K562 (cell line): Measurements from ENCODE around the gene SLC25A51. TPM values are rescaled to one million over a fixed set of nuclear protein-coding genes. Genes with fewer than 3 reads are reported as not detected.

ENCODE experiments used
- ATAC-seq: fragments of 200-7000 bp; cut with Tn5 transposase; 3 replicates; pipeline ENCODE4 v1.9.1; 2020; ENCODE audit warnings: moderate library complexity
- BruUV-seq: library from RNA; stranded (reverse); fragments of 400-500 nt; replicated peaks from 2 replicates; lab custom pipeline; 2021; lab: Mats Ljungman, UMichigan
- CTCF ChIA-PET: fragments of 300-600 bp; formaldehyde crosslinking; extraction: SDS; loops from one replicate; lab custom pipeline; 2021; ENCODE audit warnings: low intra/inter-chr PET ratio; lab: Yijun Ruan, JAX
- POLR2A ChIA-PET: fragments of 300-600, 350-650 bp; sonication (Branson Sonifier 250); formaldehyde crosslinking; extraction: SDS; loops from one replicate; lab custom pipeline; 2021; ENCODE audit warnings: antibody characterized with exemption, inconsistent platforms; lab: Yijun Ruan, JAX
- DNase-seq, 4 experiments: peaks; one replicate each; pipeline versions ENCODE4 v3.0.0 to v3.0.0-alpha.2; 2011 to 2018; ENCODE audit warnings: low spot score in 3 of 4, mixed read lengths in 3 of 4; ENCODE audit errors: extremely low read depth in 1 of 4
- FAIRE-seq: peaks from 2 replicates; lab custom pipeline; 2011; peaks lifted over from hg19 to GRCh38; lab: Jason Lieb, UNC
- H2AFZ ChIP-seq: 2 replicates; pipeline ENCODE4 v1.6.0; 2011; ENCODE audit warnings: low read depth, low read length, control low read depth, inconsistent platforms
- H3K27ac ChIP-seq: fragments of 200-600 bp; 3 replicates; pipeline ENCODE4 v1.8.0; 2011; ENCODE audit warnings: low read depth, mild to moderate bottlenecking, control low read depth, inconsistent platforms, low read length, moderate library complexity, mixed read lengths; ENCODE audit errors: extremely low read depth
- H3K27me3 ChIP-seq, 2 experiments: fragments of 300-600 bp in 1 of 2; 2 replicates in 1 of 2; 3 replicates in 1 of 2; pipeline versions ENCODE4 v1.6.0 to v1.8.0; 2011; ENCODE audit warnings: inconsistent platforms in 2 of 2, low read length in 2 of 2, mild to moderate bottlenecking in 1 of 2, mixed read lengths in 1 of 2, moderate library complexity in 1 of 2; ENCODE audit not compliant: control insufficient read depth in 2 of 2, insufficient read depth in 2 of 2
- H3K36me3 ChIP-seq: fragments of 300-600 bp; 3 replicates; pipeline ENCODE4 v1.8.0; 2011; ENCODE audit warnings: mild to moderate bottlenecking, low read length, inconsistent platforms; ENCODE audit not compliant: control insufficient read depth, insufficient read depth
- H3K4me1 ChIP-seq, 2 experiments: fragments of 200-600 bp in 1 of 2; replicated peaks in 1 of 2; 2 replicates in 1 of 2; 3 replicates in 1 of 2; pipeline versions ENCODE4 v1.5.1 to v1.8.0; 2011; ENCODE audit warnings: inconsistent platforms in 2 of 2, low read length in 2 of 2, mild to moderate bottlenecking in 1 of 2, mixed read lengths in 1 of 2, moderate library complexity in 1 of 2; ENCODE audit not compliant: control insufficient read depth in 2 of 2, insufficient read depth in 2 of 2
- H3K4me2 ChIP-seq: 2 replicates; pipeline ENCODE4 v1.6.1; 2011; ENCODE audit warnings: low read length, control low read depth, inconsistent platforms, mixed read lengths; ENCODE audit not compliant: insufficient read depth
- H3K4me3 ChIP-seq: fragments of 200-600 bp; sonication (generic), shearing (Covaris generic); 2 replicates; pipeline ENCODE4 v1.5.1; 2016; ENCODE audit warnings: control low read depth, inconsistent platforms
- H3K79me2 ChIP-seq: fragments of 200-600 bp; 3 replicates; pipeline ENCODE4 v1.8.0; 2011; ENCODE audit warnings: low read length, inconsistent platforms; ENCODE audit not compliant: control insufficient read depth, insufficient read depth
- H3K9ac ChIP-seq, 2 experiments: 2 replicates each; pipeline versions ENCODE4 v1.6.0 to v1.6.1; 2011; ENCODE audit warnings: low read depth in 2 of 2, low read length in 2 of 2, control low read depth in 1 of 2, inconsistent platforms in 1 of 2, mild to moderate bottlenecking in 1 of 2, mixed read lengths in 1 of 2; ENCODE audit not compliant: insufficient read depth in 1 of 2
- H3K9me1 ChIP-seq: one replicate; pipeline ENCODE4 v1.6.0; 2011; ENCODE audit warnings: inconsistent platforms, mild to moderate bottlenecking, low read length, moderate library complexity; ENCODE audit not compliant: control insufficient read depth, insufficient read depth
- H3K9me3 ChIP-seq: replicated peaks from 2 replicates; pipeline ENCODE4 v1.5.1; 2011; ENCODE audit warnings: low read depth, low read length, inconsistent platforms; ENCODE audit not compliant: control insufficient read depth, insufficient read depth
- H4K20me1 ChIP-seq: replicated peaks from 2 replicates; pipeline ENCODE4 v1.6.1; 2011; ENCODE audit warnings: low read length, inconsistent platforms, mixed read lengths; ENCODE audit not compliant: control insufficient read depth, insufficient read depth
- ATF7 ChIP-seq: fragments of 450-650 bp; IDR thresholded peaks from 2 replicates; pipeline ENCODE4 v1.7.1; 2014; ENCODE audit warnings: mild to moderate bottlenecking, moderate library complexity
- ELF2 ChIP-seq: fragments of 250-450 bp; sonication (Bioruptor Pico); IDR thresholded peaks from 2 replicates; pipeline ENCODE4 v1.5.0; 2021; ENCODE audit warnings: mild to moderate bottlenecking
- KAT7 ChIP-seq: sonication (generic); formaldehyde crosslinking; IDR thresholded peaks from 2 replicates; pipeline ENCODE4 v1.8.0; 2022; ENCODE audit warnings: missing genetic modification reagents, mild to moderate bottlenecking, borderline replicate concordance
- NR2F6 ChIP-seq: fragments of 450-650 bp; formaldehyde crosslinking; IDR thresholded peaks from 2 replicates; pipeline ENCODE4 v1.4.0; 2020; ENCODE audit warnings: mild to moderate bottlenecking
- SFPQ ChIP-seq: fragments of 200-400 bp; formaldehyde crosslinking; IDR thresholded peaks from 2 replicates; pipeline ENCODE4 v1.6.1; 2017; ENCODE audit warnings: mild to moderate bottlenecking, low read depth, low read length, moderate library complexity
- ZNF143 ChIP-seq: sonication (generic); formaldehyde crosslinking; IDR thresholded peaks from 2 replicates; pipeline ENCODE4 v1.9.0; 2022; ENCODE audit warnings: mild to moderate bottlenecking, missing genetic modification reagents
- WGBS: fragments of 100-300 bp; shearing (Covaris generic); methylation state at CpG from one replicate; pipeline ENCODE4 v1.1.6; 2016; ENCODE audit warnings: low coverage, mixed read lengths; ENCODE audit not compliant: insufficient coverage; ENCODE audit errors: missing lambda C conversion rate; 5-methylcytosine and 5-hydroxymethylcytosine counted together
- in situ Hi-C: fragments of 300-500 bp; cut with MboI; formaldehyde crosslinking; loops from 4 replicates; pipeline ENCODE4 v1.15.0; 2018; ENCODE audit warnings: inconsistent platforms, mixed read lengths
- intact Hi-C: fragments of 100-400 bp; cut with micrococcal nuclease; formaldehyde crosslinking; loops from 2 replicates; pipeline ENCODE4 v1.14.2; 2022
- polyA plus RNA-seq, 8 experiments: library from polyadenylated mRNA; depleted of rRNA in 4 of 8; stranded (reverse) in 5 of 8; unstranded in 3 of 8; fragments of >200 nt; fragmentation: Nextera tagmentation in 2 of 8; fragmentation: Illumina TruSeq in 1 of 8; extraction: Ambion mirVana in 2 of 8; extraction: Trizol in 1 of 8; gene quantifications; 2 replicates each; pipeline versions ENCODE4 v1.2.1 to v1.2.3, GENCODE V29; 2011 to 2014; ENCODE audit warnings: inconsistent platforms in 1 of 8, missing spikeins in 1 of 8
- total RNA-seq, 7 experiments: library from RNA; depleted of rRNA in 6 of 7; stranded (reverse); fragments of >200 nt in 6 of 7; fragmentation: Illumina TruSeq in 2 of 7; extraction: Trizol in 2 of 7; gene quantifications; 2 replicates each; pipeline versions ENCODE4 v1.2.1 to v1.2.3, GENCODE V29; 2011 to 2021; ENCODE audit warnings: low replicate concordance in 1 of 7

SLC25A51 gene
- total and polyA plus RNA-seq, 9 of the 15 experiments (the other 6 are each of a cell fraction or from before 2014, with no cell fraction given) = 9.1 to 40.7 (median 24.5) TPM

GRCh38 chr9:37876376-37876775 is 27.6 kb downstream of the SLC25A51 start:
- ChIA-PET CTCF (no interaction called here), POLR2A (interaction anchor here (0.7 to 1.1 kb wide), 3 partner anchors 11 to 17 kb away, joined by 3 read pairs; no protein-coding TSS in a partner anchor)
- Histone ChIP-seq H3K9ac (no peak overlapping the region), H4K20me1 (no peaks in the 10 kb centered on the region), H3K4me1 (peaks cover 0 to 7% of the 10 kb centered on the region in 2 experiments; a peak in 3 of 5 replicates), H3K36me3 (peaks cover 17% of the 10 kb centered on the region; the same call in 1 of the 3 replicates), H3K79me2 (no peaks in the 10 kb centered on the region), H3K9me1 (no peaks in the 10 kb centered on the region), H3K27me3 (no peaks in the 10 kb centered on the region), H3K4me2 (no peak overlapping the region), H2AFZ (no peak overlapping the region), H3K9me3 (peaks cover 4% of the 10 kb centered on the region; the same call in 1 of the 2 replicates), H3K4me3 (no peak overlapping the region), H3K27ac (no peak overlapping the region)
- intact Hi-C loops (no loop called here), in situ Hi-C loops (no loop called here)
- ATAC-seq (no peak), DNase-seq (no peak), FAIRE-seq (no peak)
- TF ChIP-seq ATF7 (no peak), SFPQ (no peak), KAT7 (CRISPR knock-in tag) (no peak), ELF2 (CRISPR knock-in tag) (no peak), ZNF143 (CRISPR knock-in tag) (no peak), NR2F6 (no peak)
- no TSS peak for BruUV-seq
- 28% methylated on average over 1 of the region's 1 CpG for WGBS
